Globus pallidus (tissue), 1 donor: ENCODE results near the gene ATG2B.

ENCODE experiments used
- DNase-seq: peaks from one replicate; pipeline ENCODE4 v3.0.0-alpha.2; 2015; ENCODE audit warnings: low spot score

ATG2B gene

DNA sequence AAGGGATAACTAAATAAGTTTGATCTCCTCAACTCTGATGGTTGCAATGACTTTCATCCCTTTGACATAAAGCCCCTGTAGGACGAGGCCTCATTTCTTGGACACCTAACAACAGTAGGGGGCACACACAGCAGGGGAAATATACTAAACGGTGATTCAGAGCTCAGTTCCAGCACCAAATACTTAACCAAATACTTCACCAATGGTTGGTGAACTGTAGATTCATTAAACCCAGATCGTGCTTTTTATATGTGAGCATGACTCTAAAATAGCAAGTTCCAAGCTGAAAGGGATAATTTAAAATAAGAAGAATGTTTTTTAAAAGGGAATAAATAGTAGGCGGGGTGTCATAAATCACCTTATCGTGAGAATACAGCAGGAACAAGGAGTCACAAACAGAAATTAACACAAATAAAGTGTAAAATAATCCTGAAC is 53.2 kb downstream of the ATG2B start:
- no peak for DNase-seq

- no peak for DNase-seq
Measured at GRCh38 chr14:96309133-96309895, 53.8 kb downstream of the ATG2B start.

DNA sequence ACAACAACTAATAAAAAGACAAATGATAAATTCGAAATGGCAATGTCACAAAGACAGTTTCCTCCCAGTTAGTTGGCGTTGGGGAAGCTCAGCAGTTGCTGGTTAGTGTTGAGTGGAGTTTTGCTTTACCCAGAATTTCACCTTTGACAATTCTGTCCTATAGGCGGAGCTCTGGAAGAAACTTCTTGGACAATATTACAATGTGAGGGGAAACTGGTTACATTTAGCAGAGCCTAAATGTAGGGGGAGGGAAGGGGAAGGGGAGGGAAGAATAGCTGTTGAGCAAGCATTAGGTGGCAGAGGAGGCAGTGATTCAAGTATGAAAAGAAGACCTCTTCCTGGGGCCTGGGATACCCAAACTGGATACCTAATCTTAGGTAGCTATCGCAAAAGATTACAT is 55.7 kb downstream of the ATG2B start:
- DNase-seq, result no peak

DNA sequence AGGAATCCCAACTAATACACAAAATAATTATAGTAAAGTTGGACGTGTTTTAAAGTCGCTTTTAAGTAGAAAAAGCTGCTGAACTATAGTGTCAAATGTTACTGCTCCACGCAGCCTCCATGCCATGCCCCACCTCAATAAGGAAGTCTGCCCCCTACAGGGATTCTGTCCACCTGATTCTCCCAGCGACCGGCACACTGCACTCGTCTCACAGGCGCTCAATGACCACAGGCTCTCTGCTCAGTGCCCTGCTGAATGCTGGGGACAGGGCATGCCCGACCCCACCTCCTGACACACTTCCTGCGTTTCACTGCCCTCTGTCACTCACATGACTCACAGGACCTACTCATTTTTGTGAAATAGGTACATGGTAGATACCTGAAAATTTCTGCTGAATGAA is 58.2 kb downstream of the ATG2B start:
- no peak for DNase-seq

DNA sequence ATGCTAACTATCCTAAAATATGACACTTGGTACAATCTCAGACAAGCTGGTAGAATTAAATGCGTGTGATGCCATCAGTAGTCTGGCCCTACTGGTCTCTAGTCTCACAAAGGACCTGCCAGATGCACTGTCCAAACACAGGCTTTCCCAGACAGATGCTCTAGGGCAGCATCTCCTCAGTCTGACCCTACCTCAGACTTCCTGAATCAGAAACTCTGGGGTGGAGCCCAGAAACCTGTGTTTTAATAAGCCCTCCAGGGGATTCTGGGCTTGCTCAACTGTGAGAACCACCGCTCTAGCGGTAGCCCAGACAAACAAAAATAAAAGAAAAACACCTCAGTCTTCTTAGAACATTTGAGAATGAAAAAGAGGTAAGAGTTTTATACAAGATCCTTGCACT is 59.2 kb downstream of the ATG2B start:
- no peak for DNase-seq

GRCh38 chr14:96299441-96299840 is 63.7 kb downstream of the ATG2B start:
- peak; percentile 29 for DNase-seq

GRCh38 chr14:96297997-96298515 is 65.1 kb downstream of the ATG2B start:
- no peak for DNase-seq

GRCh38 chr14:96297000-96297399 is 66.1 kb downstream of the ATG2B start:
- DNase-seq, result no peak

DNA sequence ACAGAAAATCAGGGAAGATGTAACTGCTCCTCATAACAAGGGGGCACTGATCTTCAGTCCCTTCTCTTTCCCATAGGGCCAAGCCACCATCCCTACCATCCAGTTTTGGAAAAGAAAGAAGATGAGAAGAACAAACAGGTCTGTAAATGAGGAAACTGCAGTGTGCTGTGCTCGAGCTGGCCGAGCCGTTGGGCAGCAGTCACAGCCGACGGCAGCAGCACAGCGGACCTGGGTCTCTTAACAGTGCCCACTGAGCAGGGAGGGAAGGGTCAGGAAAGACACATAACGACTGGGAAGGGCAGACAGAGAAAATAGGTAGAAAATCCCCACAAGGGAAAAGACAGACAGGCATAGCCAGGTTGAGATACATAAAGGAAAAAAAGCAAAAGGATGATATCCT is 68.9 kb downstream of the ATG2B start:
- DNase-seq, result no peak

GRCh38 chr14:96287856-96288255 is 75.3 kb downstream of the ATG2B start:
- DNase-seq, result no peak

GRCh38 chr14:96286251-96286650 is 76.9 kb downstream of the ATG2B start:
- DNase-seq, result no peak

DNA sequence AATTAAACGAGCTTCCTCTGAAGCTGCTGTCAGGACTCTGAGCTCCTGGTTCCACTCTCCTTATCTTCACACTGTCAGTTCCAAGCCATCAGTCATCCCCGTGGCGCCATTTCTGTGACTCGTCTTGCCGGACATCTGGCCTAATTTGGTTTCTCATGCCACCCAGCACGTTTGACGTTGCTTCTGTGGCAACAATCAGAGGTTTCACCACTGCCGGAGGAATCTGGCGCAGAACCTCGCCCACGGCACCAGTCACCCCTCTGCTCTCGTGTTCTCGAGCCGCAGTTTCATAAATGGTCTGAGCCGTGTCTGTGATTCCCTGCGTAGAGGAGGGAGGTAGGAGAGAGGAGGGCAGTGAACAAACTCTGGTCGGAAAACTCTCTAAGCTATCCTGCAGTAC is 77.5 kb downstream of the ATG2B start:
- no peak for DNase-seq

DNA sequence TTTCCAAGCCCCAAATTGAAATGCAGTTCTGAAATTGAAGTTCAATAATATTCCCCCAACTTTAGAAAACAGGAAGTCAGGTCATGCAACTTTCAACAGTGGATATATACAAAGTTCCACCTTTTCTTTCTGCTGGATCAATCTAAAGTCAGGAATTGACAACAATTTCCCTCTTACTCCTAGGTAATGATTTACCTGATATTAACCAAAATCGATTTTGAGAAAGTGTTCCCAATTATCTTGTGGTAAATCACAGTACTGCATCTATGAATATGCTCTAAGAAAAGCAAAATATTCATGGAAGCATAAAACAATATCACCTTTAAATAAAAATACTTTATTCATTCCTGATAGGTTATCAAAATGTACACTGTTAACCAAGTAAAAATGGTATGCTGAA is 78.7 kb downstream of the ATG2B start:
- no peak for DNase-seq

GRCh38 chr14:96284008-96284407 is 79.1 kb downstream of the ATG2B start:
- no peak for DNase-seq

DNA sequence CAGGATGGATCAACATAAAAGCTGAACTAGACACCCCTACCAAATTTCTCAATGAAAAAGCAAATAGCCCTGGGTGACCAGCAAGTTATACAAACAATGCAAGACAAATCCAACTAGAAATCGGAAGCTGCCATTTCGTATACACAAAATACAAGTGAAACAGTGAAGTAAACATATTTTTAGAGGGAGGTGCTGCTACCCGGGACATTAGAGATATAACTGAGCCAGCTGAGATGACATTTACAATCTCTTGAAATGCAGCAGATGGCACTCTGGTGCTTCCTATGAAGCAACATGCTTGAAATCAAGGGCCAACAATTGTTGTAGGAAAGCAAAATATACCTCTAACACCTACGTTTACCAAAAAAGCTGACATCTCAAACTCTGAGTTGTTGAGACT is 81.7 kb downstream of the ATG2B start:
- DNase-seq, result peak; percentile 20

GRCh38 chr14:96280104-96280503 is 83.0 kb downstream of the ATG2B start:
- DNase-seq, result no peak

DNA sequence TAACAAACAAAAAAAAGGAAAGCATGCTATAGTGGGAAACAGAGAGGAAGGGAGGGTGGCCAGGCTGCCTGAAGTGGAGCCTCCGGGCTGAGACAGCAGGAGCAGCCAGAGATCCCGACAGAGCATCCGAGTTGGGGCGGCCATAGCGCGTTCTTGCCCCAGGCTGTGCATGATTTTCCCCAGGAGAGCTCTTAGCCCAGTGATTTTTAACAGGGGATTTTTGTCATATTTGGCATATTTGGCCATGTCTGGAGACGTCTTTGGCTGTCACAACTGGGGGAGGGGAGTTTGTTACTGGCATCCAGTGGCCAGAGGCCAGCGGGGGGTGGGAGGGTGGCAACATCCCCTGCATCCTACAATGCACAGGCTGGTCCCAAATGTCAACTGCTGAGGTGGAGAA is 83.6 kb downstream of the ATG2B start:
- no peak for DNase-seq

GRCh38 chr14:96277890-96278289 is 85.3 kb downstream of the ATG2B start:
- DNase-seq, result no peak

DNA sequence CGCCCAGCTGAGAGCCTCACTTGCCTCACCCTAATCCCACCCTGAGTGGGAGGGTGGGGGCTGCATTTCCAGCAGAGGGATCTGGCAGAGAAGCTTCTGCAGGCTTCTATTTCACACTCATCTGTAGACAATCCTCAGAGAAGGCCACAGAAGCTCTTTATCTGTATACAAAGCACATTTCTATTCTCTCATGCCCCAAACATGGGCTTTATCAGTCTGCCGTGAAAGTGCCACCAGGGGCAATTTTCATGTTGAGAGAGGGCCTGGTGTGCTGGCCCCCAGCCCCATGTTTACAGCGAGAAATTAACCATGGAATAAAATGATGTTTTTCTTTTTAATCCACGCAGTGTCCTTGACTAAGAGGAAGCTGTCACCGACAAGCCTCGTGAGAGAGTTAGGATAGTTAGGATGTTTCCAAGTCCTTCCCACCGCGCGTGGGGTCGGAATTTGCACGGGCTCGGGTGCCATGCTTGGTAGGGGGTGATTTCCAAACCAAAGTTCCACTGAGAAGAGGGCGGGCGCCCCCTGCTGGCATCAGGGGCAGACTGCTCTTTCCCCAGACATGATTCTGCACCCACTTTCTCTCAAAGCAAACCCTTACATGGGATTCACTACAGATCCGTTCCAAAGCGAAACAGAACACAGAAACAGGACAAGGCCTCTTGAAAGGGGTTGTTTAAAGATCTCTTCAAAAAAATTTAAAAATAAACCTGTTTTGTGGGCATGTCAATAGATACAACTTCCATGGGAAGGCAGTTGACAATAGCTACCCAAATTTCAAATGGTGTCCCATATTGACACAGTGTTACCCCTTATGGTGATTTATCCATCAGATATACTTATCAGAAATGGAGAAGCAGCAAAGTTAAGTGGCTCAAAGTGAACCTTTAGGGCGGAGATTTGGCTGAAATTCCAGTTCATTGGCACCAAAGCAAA is 87.7 kb downstream of the ATG2B start:
- DNase-seq, result peak; percentile 81

GRCh38 chr14:96274543-96274942 is 88.6 kb downstream of the ATG2B start:
- peak; percentile 84 for DNase-seq

- DNase-seq, result no peak
Measured at GRCh38 chr14:96274122-96274521, 89.0 kb downstream of the ATG2B start.

- peak; percentile 11 for DNase-seq
Measured at GRCh38 chr14:96273629-96274028, 89.5 kb downstream of the ATG2B start.
